HG03460 (cell line): ENCODE measurements around the gene ARHGAP8.

Experiments
- ATAC-seq: cut with Tn5 transposase; IDR thresholded peaks from one replicate; pipeline ENCODE4 v1.9.1; 2021; ENCODE audit not compliant: unreplicated experiment

Gene ARHGAP8

DNA sequence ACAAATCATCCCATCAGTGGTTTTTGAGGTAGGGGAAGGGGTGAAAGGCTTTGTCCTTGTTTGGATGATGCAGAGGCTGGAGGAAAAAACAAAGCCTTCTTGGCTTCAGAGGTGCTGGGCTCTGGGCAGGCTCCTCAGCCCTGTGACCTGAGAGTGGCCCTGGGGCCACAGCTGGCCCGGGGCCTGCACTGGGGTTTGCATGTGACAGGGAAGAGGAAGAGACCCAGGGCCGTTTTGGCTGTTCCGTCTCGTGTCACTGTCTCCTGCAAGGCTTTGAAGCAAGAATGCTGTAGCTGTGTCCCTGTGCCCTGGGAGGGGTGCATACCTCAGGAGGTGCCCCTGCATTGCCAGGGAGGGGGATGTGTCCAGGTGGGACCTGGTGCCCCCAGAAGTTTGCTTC is 12.6 kb downstream of the ARHGAP8 start:
- ATAC-seq: no peak

DNA sequence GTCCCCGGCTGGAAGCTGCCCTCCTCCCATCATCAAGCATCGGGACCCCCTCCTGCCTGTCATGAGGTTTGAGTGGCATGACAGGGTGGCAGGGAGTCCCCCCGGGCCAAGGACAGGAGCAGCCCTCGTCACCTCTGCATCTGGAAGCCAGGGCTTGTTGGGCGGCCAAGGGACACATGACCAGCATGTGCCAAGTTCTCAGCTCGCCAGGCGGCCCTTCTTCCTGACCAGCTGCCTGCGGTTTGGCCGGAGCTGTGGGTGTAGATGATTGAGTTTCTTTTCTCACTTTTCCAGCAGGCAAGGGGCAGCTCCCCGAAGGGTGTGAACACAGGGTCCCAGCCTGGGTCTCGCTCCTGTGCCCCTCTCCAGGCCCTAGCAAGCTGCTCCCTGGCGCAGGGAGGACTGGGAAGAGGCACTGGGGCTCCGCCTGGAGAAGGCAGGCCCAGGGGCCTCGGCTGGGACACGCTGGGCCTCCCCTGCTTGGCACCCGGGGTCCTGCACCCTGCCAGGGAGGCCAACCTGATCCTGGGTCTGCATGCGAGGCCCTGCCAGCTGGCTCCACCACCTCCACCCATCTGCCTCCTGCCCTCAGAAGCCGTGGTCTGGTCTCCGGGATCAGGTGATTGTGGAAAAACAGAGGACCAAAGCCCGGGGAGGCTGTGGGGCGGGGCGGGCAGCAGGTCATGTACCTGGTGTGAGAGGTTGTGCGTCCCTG is 13.4 kb downstream of the ARHGAP8 start:
- no peak for ATAC-seq

DNA sequence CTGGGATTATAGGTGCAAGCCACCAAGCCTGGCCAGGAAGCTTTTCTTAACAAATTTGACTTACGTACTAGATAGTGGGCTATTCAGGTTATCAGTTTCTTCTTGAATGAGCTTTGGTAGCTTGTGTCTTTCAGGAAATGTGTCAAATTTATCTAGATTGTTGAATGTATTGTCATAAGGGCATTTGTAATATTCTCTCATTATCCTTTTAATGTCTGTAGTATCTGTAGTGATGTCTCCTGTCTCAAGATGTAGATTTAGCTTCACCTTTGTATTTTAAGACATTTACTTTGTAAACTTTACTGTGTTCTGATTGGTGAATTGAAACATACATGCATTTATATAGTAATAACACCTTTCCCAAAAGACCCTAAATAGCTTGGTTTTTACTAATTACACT is 20.7 kb downstream of the ARHGAP8 start:
- no peak for ATAC-seq

DNA sequence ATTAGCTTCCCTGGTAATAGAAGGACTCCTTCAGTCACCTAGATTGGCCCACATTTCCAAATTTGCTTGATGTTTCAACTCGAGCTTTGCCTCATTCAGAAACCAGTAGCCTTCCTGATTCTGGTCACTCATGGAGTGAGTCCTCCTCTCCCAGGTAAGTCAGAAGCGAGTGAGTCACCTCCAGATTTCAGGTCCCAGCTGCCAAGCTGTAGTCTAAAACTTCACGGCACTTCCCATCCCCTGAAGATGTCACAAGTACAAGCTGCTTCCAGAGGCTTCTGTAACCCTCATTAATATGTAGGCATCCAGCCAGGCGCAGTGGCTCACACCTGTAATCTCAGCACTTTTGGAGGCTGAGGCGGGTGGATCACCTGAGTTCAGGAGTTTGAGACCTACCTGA is 23.5 kb downstream of the ARHGAP8 start:
- ATAC-seq: no peak

DNA sequence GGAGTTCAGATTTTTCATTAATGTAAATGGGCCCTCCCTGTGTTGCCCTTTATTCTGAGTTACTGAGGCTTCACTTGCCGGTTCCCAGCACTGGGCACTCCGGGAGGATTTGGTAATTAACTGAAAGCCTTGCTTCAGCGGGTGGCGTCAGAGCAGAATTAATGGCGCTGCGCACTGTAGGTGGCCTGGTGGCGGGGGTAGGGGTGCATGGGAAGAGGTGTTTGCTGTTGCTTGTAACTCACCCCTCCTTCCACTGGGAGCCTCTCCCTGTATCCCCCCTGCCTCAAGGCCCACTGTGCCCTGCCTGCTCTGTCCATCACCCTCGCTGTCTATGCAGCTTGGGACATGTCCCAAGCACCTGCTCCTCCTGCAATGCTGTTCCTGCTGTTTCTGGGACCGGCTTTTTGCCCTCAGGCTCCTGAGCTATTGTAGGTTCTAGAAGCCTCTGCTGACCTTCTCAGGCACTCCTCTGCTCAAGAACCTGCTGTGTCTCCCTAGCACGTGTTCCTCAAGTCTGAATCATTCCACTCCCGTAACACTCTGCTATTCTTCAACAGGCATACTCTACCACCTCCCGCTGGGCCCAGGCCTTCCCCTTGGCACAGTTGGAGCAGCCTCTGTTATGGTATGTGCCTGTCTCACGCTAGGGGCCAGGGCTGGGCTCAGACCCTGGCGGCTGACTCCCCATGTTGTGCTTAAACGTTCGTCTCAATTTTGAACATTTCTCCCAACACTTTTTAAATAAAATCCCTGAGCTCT is 24.4 kb downstream of the ARHGAP8 start:
- no peak for ATAC-seq

DNA sequence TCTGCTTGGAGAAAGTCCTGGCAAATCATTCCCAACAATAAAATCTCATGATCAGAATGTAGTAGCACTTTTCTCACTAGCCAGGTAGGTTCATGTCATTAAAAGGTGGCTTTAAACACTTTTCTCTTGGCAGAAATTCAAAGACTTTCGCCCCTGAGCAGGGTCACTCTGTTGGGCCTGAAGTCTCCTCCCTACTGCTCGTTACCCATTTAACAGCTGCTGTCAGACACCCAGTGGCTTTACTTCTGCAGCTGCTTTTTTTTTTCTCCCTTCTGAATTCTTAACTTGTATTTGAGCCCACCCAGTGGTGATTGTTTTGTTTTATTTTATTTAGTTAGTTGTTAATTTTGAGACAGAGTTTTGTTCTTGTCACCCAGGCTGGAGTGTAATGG is 25.0 kb downstream of the ARHGAP8 start:
- no peak for ATAC-seq

DNA sequence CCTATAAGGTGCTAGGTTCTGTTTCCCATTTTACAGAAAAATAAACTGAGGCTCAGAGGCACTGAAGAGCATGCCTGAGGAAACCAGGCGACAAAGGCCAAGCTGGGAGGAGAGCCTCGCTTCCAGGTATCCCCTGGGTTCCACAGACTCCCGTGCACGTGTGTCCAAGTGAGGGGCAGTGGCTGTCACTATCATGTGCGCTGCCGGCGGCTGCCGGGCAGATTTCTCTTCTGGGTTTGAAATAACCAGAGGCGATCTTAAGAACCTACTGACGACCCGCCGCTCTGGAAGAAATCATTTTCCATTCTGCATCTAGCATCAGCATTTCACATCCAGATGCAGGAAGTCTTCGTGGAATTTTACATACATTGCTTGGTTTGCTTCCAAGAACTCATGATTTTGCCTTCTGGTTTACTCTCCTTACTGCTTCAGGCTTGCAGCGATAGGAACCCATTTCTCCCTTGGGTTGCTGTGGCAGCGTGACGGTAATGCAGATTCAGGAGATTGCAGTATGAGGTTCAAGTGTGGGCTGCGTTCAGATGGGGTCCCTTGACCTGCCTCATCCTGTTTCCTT is 28.6 kb downstream of the ARHGAP8 start:
- no peak for ATAC-seq

DNA sequence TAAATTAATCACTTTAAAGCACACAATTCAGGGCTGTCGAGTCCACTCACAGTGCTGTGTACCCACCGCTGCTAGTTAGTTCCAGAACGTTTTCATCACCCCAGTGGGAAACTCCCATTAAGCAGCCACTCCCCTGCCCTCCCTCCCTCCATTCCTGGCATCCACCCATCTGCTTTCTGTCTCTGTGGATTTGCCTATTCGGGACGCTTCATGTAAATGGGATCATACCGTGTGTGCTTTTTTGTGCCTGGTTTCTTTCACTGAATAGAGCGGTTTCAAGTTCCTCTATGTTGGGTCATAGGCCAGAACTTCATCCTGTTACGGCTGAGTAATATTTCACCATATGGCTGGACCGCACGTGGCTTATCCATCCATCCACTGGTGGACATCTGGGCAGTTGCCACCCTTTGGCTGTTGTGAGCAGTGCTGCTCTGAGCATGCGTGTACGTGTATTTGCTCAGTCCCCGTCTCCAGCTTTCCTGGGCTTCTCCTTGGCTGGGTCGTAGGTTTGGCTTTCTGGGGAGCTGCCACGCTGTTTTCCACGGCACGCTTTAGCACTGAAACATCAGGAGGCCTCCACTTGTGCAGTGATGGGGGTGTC is 30.1 kb downstream of the ARHGAP8 start:
- no peak for ATAC-seq

DNA sequence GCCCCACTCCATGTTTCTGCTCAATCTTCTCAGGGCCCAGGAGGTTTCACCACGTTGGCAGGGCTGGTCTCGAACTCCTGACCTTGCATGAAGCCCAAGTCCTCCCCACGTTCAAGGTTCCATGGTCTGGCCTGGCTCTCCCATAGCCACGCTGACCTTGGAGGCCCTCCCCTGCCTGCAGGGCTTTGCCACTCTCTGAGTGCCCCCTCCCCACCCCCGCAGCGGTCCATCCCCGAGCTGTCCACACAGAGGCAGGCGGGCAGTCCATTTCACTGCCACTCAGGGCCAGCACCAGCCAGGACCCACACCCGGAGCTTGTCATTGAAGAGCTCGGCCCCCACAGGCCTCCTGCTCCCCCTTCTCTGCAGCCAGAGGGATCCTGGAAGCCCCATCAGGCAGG is 30.7 kb downstream of the ARHGAP8 start:
- ATAC-seq: no peak

DNA sequence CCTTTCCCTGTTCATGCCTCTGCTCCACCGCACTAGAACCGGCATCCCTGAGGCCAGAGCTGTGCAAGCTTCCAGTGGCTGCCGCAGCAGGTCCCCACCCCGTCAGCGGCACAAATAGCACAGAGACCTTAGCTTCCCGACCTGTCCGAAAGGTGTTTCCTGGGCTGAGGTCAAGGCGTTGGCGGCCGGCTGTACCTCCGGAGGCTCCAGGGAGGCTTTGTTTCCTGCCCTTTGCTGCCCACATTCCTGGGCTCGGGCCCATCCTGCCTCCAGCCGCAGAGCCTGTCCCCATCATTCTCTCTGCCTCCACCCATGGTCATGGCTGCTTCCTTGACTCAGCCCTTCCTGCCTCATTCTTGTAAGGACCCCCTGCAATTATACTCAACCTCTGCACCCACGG is 31.2 kb downstream of the ARHGAP8 start:
- ATAC-seq: no peak

DNA sequence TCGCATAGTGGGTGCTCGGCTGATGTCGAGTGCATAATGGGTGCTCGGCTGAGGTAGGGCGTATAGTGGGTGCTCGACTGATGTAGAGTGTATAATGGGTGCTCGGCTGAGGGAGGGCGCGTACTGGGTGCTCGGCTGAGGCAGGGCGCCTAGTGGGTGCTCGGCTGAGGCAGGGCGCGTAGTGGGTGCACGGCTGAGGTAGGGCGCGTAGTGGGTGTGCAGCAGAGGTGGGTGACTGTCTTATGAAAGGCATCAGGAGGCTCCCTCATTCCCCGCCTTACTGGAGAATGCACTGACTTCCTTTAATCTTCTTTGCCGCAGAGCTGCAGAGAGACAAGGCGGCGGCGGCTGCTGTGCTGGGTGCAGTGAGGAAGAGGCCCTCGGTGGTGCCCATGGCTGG is 33.8 kb downstream of the ARHGAP8 start:
- no peak for ATAC-seq

DNA sequence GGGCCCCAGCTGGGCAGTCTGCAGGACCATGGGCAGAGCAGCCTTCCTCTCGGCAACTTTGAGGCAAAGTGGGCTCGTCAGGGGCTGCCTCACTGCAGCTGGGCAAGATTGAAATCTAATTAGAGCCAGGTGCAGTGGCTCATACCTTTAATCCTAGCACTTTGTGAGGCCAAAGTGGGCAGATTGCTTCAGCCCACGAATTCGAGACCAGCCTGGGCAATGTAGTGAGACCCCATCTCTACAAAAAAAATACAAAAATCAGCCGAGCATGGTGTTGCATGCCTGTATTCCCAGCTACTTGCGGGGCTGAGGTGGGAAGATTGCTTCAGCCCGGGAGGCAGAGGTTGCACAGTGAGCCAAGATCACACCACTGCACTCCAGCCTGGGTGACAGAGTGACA is 34.2 kb downstream of the ARHGAP8 start:
- ATAC-seq: no peak

DNA sequence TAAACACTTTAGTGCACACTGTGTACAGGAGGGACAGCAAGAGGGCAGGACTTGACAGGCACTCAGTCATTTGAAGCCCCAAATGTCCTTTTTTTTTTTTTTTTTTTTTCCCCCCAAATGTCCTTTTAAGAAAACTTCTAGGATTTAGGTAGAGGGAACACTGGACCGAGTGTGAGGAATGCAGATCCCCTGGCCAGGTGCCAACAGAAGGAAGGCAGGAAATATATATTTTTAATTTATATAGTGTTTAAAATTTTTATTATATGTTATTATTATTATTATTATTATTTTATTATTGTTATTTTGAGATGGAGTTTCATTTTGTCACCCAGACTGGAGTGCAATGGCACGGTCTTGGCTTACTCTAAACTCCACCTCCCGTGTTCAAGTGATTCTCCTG is 35.5 kb downstream of the ARHGAP8 start:
- no peak for ATAC-seq

DNA sequence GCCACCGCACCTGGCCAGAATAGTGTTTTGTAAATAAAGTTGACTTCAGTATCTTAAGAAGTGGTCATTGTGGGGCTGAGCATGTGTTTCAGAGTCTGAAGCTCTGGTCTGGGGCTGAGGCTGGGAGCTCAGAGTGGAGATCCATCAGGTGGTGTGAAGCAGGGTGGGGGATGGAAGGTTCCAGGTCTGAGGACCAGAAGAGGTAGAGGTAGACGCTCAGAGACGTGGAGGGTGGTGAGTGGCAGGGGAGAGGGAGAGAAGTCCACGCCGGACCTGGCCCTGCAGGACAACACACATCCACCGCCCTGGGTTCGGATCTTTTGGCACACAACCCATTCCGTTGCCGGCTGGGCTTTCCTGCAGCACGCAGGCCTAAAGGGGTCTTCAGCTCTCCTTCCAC is 40.7 kb downstream of the ARHGAP8 start:
- ATAC-seq: no peak

DNA sequence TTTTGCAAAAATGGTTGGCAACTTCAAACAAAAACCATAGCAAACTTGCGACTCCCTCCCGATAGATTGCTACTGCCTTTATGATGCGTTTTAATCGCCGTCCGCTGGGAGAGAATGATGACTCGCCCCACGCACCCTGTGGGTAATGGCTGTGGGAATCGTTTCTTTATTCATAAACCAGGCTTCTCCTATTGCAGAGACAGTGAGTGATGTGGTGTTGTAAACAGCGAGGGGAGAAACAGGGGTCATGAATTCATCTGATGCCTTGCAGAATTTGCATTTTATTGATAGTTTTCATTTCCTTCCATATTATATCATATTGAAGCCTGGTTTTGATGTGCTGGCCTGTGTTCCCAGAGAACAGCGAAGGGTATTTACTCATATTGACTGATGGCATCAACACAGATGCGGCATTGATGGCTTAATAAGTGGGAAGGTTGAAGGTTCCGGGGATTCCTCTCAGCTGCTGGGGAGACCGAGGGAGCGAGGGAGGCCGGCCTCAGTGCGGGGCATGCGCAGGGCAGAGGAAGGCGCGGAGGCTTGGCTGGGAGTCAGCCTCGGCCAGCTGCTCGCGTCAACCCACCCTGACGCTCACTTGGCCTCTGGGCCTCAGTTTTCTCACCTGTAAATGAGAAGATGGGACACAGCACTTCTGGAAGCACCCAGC is 41.3 kb downstream of the ARHGAP8 start:
- ATAC-seq: no peak

DNA sequence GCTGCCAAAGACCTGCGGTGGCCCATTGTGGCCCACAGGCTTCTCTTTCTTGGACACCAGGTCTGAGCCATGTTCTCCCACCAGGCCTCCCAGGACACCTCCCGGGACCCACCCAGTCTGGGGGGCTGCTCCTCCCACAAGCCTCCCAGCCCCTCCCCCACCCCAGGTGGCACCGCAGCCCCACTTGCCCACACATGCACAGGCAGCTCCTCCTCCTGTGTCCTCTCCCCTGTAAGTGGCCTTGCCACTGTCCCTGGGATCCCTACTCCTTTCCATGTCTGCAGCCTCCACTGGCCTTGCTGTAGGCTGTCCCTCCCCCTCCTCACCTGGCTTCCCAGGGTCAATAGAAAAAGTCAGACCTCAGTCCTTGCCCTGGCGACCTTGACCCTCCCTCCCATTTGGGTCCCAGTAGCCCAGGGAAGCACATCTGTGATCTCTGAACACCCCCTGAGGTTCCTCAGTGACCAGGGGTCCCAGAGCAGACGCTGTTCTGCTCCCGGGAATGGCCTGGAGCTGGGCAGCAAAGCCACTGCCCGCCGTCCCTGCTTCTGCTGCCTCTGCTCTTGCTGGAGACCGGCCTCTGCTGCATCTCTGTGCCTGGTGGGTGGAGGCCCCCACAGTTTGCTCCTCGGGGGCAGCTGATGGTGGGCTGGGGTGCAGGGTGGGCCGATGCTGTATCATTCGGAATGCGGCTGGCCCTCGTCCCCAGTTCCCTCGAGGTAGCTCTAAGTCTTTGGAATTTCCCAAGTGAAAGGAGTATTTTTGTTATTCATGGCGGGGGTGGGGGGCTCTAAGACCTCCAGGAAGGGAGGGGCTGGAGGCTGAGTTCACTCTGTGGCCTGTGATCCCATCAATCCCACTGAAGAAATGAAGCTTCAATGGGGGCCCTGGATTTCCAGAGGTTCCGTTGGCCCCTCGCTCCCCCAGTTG is 43.6 kb downstream of the ARHGAP8 start:
- ATAC-seq: no peak

DNA sequence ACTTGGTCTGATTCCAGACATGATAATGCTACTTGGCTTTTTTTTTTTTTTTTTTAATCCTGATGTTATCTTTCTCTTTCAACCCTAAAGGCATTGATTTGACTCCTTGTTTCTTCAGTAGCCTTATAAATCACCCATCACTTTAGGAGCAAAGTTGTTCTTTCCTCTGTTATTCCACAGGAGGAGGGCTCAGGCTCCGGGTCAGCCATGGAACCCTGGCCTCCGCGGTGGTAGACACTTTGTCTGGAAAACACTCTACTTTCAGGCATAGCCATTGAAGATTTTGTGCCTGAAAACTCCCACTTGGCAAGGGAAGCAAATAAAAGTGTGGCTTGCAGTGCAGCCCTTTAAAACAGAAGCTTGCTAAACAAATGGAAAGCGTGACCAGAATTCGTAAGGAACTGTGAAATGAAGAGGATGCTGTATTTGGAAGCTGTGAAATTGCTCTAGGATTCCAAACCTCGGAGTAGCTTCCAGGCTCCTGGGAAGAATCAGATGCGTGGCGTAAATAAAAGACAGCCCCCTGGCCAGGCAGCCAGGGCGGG is 44.9 kb downstream of the ARHGAP8 start:
- no peak for ATAC-seq

DNA sequence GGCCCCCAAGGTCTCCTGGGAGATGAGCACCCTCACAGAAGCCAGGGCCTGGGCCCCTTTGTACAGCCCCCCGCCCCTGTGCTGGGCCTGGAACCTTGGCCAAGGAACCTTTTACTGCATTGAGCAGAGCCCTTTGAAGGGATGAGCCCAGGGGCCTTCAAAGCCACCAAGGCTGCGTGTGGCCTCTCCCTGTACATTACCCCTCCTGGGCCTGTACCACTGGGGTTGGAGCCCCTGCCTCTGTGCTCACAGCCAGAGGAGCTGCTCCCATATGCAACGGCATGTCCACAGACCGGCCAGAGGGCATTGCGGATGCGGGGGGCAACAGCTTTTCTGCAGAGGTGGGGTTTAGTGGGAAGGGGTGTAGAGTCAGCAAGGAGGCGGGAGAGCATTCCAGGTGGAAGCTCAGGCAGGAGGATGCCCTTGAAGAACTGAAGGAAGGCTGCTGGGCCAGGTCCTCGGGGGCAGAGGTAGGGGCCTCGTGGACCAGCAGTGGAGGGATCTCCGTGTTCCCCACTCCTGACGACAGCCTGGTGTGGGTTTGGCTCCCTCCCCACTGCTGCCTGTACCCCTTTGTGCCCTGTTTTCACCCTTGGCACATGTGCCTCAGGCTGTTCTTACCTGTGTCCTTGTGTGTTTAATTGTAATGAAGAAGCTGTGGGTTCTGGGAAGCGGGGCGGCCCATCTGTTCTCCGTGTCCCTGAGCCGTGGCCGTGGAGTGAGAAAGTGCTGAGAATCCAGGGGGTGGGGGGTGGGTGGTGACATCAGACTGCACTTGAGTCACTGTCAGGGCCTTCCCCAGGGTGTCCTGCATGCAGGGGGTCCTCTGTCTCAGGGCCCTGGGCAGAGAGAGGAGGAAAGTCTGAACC is 46.9 kb downstream of the ARHGAP8 start:
- no peak for ATAC-seq
